ENCODE results near the gene HPS4.

HPS4 gene

DNA sequence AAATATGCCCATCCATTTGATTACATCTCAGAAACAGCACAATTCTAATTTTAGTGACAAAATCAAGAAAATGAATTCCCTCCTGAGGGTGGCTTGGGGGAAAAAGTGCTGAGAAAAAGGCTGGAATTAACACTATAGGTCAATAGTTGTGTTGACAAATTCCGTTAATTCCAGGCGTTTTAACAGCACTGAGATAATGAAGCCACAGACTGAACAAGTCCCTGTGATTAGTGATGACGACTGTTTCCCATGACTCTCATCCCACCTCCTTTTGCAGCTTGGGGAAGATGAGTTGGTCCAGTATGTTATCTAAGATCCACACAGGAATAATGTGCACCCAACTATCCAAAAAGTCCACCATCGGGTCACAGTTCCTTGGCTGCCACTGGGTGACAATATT is 12.9 kb upstream of the HPS4 start:
- Histone ChIP-seq H3K36me3 (ENCODE audit: control insufficient read depth, insufficient read depth, low read length) (peaks cover 84% of the 10 kb centered on the region), H3K9me3 (ENCODE audit: control insufficient read depth, low read length) (no peaks in the 10 kb centered on the region), H3K27ac (ENCODE audit: low read depth, low read length, severe bottlenecking) (no peak overlapping the region), H3K4me1 (ENCODE audit: control insufficient read depth, insufficient read depth, low read length, poor library complexity, severe bottlenecking) (no peaks in the 10 kb centered on the region), H3K4me3 (ENCODE audit: extremely low read depth, insufficient read depth, low read length, poor library complexity, severe bottlenecking) (no peak overlapping the region)
- WGBS, 2 experiments (ENCODE audit: insufficient coverage in 2 of 2), result 88 to 100% methylated on average over 2 to 3 of the region's 4 CpGs

DNA sequence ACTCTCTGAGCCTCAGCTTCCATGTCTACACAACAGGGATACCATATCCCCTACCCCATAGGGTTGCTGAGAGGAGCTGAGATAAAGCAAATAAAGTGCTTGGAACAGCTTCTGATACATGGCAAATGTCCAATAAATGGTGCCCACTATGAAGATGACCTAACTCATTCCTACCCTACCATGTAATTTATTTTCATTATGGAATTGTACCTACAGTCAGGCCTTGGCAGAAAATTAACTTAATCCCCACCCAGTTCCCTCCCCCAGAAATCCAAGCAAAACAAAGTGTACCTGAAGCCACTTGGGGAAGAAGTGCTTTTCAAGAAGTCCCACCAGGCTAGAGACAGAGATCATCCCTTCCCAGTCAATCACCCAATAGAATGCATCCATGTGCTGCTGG is 10.9 kb upstream of the HPS4 start:
- Histone ChIP-seq H3K9me3 (ENCODE audit: control insufficient read depth, low read length) (no peaks in the 10 kb centered on the region), H3K4me1 (ENCODE audit: control insufficient read depth, insufficient read depth, low read length, poor library complexity, severe bottlenecking) (no peaks in the 10 kb centered on the region), H3K36me3 (ENCODE audit: control insufficient read depth, insufficient read depth, low read length) (peaks cover 88% of the 10 kb centered on the region), H3K27ac (ENCODE audit: low read depth, low read length, severe bottlenecking) (no peak overlapping the region), H3K4me3 (ENCODE audit: extremely low read depth, insufficient read depth, low read length, poor library complexity, severe bottlenecking) (no peak overlapping the region)

DNA sequence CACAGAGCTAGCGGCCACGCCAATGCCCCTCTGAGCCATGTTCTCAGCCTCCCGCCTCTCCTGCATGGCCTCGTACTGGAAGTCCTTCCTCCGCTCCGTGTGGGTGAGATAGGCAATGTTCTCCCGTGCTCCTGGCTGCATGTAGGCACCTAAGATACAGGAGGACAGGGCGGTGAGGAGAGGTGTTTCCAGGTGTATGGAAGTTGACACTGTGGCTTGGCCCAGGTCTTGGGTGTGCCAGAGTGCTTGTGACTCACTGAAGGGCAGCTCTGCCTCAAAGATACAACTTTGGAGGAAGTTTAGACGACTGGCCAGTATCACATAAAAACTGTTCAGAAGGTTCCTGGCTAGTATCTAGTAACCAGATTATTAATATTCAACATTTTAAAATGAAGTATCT is 8.6 kb upstream of the HPS4 start:
- no peaks in the 10 kb centered on the region for H3K9me3 ChIP-seq (ENCODE audit: control insufficient read depth, low read length)
- no peak overlapping the region for H3K4me3 ChIP-seq (ENCODE audit: extremely low read depth, insufficient read depth, low read length, poor library complexity, severe bottlenecking)
- H3K4me1 ChIP-seq (ENCODE audit: control insufficient read depth, insufficient read depth, low read length, poor library complexity, severe bottlenecking), result no peaks in the 10 kb centered on the region
- peak overlapping the region; percentile 10 for H3K27ac ChIP-seq (ENCODE audit: low read depth, low read length, severe bottlenecking)
- H3K36me3 ChIP-seq (ENCODE audit: control insufficient read depth, insufficient read depth, low read length), result peaks cover 98% of the 10 kb centered on the region
- WGBS, 2 experiments (ENCODE audit: insufficient coverage in 2 of 2), result 92 to 97% methylated on average over 5 to 8 of the region's 9 CpGs

DNA sequence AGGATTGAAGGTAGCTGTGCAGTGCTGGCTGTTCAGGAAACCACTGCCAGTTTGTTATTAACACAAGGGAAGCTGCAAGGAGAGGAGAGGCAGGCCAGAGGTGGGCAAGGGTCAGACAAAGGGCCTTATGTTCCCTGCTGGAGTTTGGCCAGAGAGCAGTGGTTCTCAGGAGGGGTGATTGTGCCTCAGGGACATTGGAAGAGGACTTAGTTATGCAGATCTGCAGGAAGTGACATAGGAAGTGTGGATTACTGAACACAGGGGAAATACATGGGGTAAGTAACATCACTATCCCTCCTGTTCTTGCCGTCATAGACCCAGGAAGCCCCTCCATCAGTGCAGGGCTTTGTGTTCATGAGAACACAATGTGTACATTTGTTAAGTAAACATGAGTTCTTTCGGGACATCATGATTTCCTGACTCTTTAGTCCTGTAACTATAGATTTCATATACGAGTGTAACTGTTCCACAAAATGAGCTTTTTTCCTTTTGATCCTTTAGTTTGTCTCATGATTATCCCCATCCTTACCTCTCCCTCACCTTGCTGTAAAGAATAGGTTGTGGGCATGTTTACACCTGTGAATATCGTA is 6.0 kb upstream of the HPS4 start:
- H3K27ac ChIP-seq (ENCODE audit: low read depth, low read length, severe bottlenecking), result peak overlapping the region; percentile 37
- 94 to 100% methylated on average over 1 to 2 of the region's 4 CpGs for WGBS, 2 experiments (ENCODE audit: insufficient coverage in 2 of 2)
- no peaks in the 10 kb centered on the region for H3K4me1 ChIP-seq (ENCODE audit: control insufficient read depth, insufficient read depth, low read length, poor library complexity, severe bottlenecking)
- no peak overlapping the region for H3K4me3 ChIP-seq (ENCODE audit: extremely low read depth, insufficient read depth, low read length, poor library complexity, severe bottlenecking)
- peaks cover 72% of the 10 kb centered on the region for H3K36me3 ChIP-seq (ENCODE audit: control insufficient read depth, insufficient read depth, low read length)
- H3K9me3 ChIP-seq (ENCODE audit: control insufficient read depth, low read length), result no peaks in the 10 kb centered on the region

DNA sequence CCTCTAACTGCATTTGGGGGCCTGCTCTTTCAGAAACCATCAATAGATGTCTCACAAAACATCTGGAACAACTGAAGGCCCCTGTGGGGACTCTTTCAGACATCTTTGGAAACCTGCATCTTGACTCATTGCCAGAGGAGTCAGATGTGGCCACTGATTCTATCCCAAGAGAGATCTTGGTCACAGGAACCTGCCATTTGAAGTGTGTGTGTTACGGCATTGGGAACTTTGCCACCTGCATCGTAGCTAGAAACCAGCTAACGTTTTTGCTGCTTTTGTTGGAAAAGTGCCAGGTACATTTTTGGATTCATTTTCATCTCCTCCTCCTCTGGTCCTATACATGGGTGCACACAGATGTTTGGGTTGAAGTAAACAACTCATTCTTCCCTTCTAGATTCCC is 4.4 kb upstream of the HPS4 start:
- Histone ChIP-seq H3K36me3 (ENCODE audit: control insufficient read depth, insufficient read depth, low read length) (peaks cover 57% of the 10 kb centered on the region), H3K9me3 (ENCODE audit: control insufficient read depth, low read length) (no peaks in the 10 kb centered on the region), H3K4me3 (ENCODE audit: extremely low read depth, insufficient read depth, low read length, poor library complexity, severe bottlenecking) (no peak overlapping the region), H3K4me1 (ENCODE audit: control insufficient read depth, insufficient read depth, low read length, poor library complexity, severe bottlenecking) (no peaks in the 10 kb centered on the region), H3K27ac (ENCODE audit: low read depth, low read length, severe bottlenecking) (no peak overlapping the region)
- WGBS, 2 experiments (ENCODE audit: insufficient coverage in 2 of 2), result 90 to 96% methylated on average over 3 of the region's 3 CpGs

DNA sequence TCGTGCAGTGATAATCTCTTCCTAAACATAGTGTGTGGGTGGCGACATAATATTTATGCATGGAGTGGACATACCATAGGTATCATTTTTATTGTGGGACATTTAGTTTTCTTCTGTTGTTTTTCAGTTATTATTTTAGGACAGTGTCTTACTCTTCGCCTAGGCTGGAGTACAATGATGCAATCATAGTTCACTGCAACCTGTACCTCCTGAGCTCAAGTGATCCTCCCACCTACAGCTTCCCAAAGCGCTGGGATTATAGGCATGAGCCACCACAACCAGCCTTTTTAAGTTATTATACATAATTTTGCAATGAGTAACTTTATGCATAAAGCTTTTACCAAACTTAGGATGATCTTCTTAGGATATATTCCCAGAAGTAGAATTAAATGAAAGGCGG is 2.8 kb upstream of the HPS4 start:
- WGBS, 2 experiments (ENCODE audit: insufficient coverage in 2 of 2), result 93% methylated on average over 2 of the region's 5 CpGs; no CpG with 5 or more reads in 1 of the 2 experiments
- H3K27ac ChIP-seq (ENCODE audit: low read depth, low read length, severe bottlenecking), result no peak overlapping the region
- H3K9me3 ChIP-seq (ENCODE audit: control insufficient read depth, low read length), result no peaks in the 10 kb centered on the region
- H3K4me1 ChIP-seq (ENCODE audit: control insufficient read depth, insufficient read depth, low read length, poor library complexity, severe bottlenecking), result peaks cover 10% of the 10 kb centered on the region
- peaks cover 44% of the 10 kb centered on the region for H3K36me3 ChIP-seq (ENCODE audit: control insufficient read depth, insufficient read depth, low read length)
- no peak overlapping the region for H3K4me3 ChIP-seq (ENCODE audit: extremely low read depth, insufficient read depth, low read length, poor library complexity, severe bottlenecking)

DNA sequence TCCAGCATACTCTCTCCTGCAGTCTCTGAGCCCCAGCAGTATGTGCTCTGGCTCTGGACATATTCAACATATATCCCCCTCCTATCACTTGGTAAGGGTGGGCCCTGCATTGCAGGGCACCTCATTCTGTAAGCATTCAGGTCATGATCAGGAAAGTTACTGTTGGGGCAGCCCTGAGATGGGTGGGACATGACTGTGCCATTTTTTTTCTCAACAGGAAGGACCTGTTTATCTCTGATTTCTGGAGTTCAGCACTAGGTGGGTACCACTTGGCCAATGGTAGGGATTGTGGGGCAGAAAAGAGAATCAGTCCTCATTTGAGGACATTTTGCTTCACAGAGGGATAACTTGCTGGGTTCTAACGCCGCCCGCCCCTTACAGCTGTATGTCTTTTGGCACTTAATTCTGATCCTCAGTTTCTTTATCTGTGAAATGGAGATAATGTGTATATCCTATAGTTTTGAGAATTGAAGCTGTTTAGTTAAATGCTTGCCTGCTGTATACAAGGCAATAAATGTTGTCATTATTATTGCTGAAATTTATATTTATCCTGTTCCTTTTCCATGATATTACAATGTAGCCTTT is 2.3 kb upstream of the HPS4 start:
- Histone ChIP-seq H3K4me1 (ENCODE audit: control insufficient read depth, insufficient read depth, low read length, poor library complexity, severe bottlenecking) (peaks cover 10% of the 10 kb centered on the region), H3K36me3 (ENCODE audit: control insufficient read depth, insufficient read depth, low read length) (peaks cover 41% of the 10 kb centered on the region), H3K4me3 (ENCODE audit: extremely low read depth, insufficient read depth, low read length, poor library complexity, severe bottlenecking) (no peak overlapping the region), H3K9me3 (ENCODE audit: control insufficient read depth, low read length) (no peaks in the 10 kb centered on the region), H3K27ac (ENCODE audit: low read depth, low read length, severe bottlenecking) (no peak overlapping the region)
- WGBS, 2 experiments (ENCODE audit: insufficient coverage in 2 of 2), result 83% methylated on average over 3 of the region's 3 CpGs; no CpG with 5 or more reads in 1 of the 2 experiments

DNA sequence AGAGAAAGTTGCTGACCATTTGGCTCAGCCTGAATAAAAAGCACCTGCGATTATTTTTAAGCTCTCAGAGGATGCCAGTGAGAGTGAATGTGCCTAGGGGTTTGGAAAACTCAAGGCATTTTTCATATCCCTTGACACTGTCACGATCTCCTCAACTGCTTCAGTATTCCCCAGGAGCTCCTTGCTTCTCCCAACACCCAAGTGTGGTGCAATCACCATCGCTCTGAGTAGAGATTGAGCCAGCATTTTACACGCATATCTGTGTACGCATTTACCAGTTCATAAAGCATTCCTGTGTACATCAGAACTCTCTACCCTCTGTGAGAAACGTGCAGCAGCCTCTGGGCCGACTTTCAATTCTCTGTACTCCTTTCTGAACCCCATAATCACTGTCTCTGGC is 1.4 kb upstream of the HPS4 start:
- H3K27ac ChIP-seq (ENCODE audit: low read depth, low read length, severe bottlenecking), result no peak overlapping the region
- H3K4me1 ChIP-seq (ENCODE audit: control insufficient read depth, insufficient read depth, low read length, poor library complexity, severe bottlenecking), result peaks cover 10% of the 10 kb centered on the region
- no peaks in the 10 kb centered on the region for H3K9me3 ChIP-seq (ENCODE audit: control insufficient read depth, low read length)
- H3K36me3 ChIP-seq (ENCODE audit: control insufficient read depth, insufficient read depth, low read length), result peaks cover 32% of the 10 kb centered on the region
- H3K4me3 ChIP-seq (ENCODE audit: extremely low read depth, insufficient read depth, low read length, poor library complexity, severe bottlenecking), result no peak overlapping the region
- 91% methylated on average over 6 to 7 of the region's 7 CpGs for WGBS, 2 experiments (ENCODE audit: insufficient coverage in 2 of 2)

DNA sequence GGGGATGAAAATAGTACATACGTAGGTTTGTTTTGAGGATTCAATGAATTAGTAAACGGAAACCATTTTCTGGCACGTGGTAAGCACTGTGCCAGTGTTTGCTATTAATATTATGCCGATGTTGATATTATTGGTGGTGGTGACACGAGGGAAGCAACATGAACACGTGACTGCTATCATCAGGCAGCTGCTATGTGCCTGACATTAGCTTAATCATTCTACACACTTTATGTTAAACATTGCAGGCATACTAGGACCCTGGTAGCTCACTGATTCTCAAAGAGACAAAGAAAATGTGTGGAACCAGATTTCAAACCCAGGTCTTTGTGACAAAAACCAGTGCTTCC is 750 bp upstream of the HPS4 start:
- H3K27ac ChIP-seq (ENCODE audit: low read depth, low read length, severe bottlenecking), result peak overlapping the region; percentile 93
- 0% methylated on average over 1 to 3 of the region's 6 CpGs for WGBS, 2 experiments (ENCODE audit: insufficient coverage in 2 of 2)
- peaks cover 29% of the 10 kb centered on the region for H3K36me3 ChIP-seq (ENCODE audit: control insufficient read depth, insufficient read depth, low read length)
- H3K9me3 ChIP-seq (ENCODE audit: control insufficient read depth, low read length), result no peaks in the 10 kb centered on the region
- H3K4me1 ChIP-seq (ENCODE audit: control insufficient read depth, insufficient read depth, low read length, poor library complexity, severe bottlenecking), result peaks cover 10% of the 10 kb centered on the region
- H3K4me3 ChIP-seq (ENCODE audit: extremely low read depth, insufficient read depth, low read length, poor library complexity, severe bottlenecking), result peak overlapping the region; percentile 64

DNA sequence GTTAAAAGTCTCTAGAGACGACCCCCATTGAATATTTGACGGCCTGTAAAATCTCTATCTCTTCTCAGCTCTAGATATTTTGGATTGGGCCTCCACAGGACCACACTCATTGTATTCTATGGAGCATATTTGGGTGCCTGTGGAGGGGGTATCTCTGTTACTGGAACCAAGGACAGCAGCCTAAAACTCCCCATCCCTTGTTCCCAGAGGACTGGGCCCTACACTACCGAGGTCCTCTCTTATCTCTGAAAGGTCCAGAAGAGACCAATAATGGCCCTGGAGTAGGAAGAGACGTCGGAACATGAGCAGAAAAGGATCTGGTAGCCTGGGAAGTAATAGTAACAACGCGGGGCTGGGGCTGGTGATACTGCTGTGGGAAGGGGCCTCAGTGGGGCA is 542 bp downstream of the HPS4 start:
- H3K9me3 ChIP-seq (ENCODE audit: control insufficient read depth, low read length), result no peaks in the 10 kb centered on the region
- H3K4me3 ChIP-seq (ENCODE audit: extremely low read depth, insufficient read depth, low read length, poor library complexity, severe bottlenecking), result peak overlapping the region; percentile 64
- H3K27ac ChIP-seq (ENCODE audit: low read depth, low read length, severe bottlenecking), result peak overlapping the region; percentile 93
- H3K4me1 ChIP-seq (ENCODE audit: control insufficient read depth, insufficient read depth, low read length, poor library complexity, severe bottlenecking), result peaks cover 13% of the 10 kb centered on the region
- peaks cover 28% of the 10 kb centered on the region for H3K36me3 ChIP-seq (ENCODE audit: control insufficient read depth, insufficient read depth, low read length)
- WGBS, 2 experiments (ENCODE audit: insufficient coverage in 2 of 2), result 18 to 19% methylated on average over 5 to 6 of the region's 7 CpGs

DNA sequence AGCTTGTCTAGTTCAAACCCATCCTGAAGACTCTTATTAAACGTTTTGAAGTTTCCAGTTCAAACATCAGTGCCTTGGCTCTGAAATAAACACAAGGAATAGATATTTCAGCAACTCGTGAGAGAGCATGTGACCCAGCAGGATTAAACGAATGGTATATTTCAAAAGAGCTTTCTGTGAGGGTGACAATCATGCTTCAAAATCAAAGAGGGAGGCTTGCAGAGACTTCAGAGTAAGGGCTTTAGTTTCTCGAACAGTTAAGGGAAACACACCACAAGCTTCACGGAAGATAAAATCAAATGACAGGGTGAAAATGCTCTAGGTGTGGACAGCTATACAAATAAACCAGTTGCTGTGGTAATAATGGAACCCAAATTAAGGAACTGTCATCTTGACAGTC is 1.4 kb downstream of the HPS4 start:
- no peak overlapping the region for H3K4me3 ChIP-seq (ENCODE audit: extremely low read depth, insufficient read depth, low read length, poor library complexity, severe bottlenecking)
- no peak overlapping the region for H3K27ac ChIP-seq (ENCODE audit: low read depth, low read length, severe bottlenecking)
- H3K9me3 ChIP-seq (ENCODE audit: control insufficient read depth, low read length), result no peaks in the 10 kb centered on the region
- H3K4me1 ChIP-seq (ENCODE audit: control insufficient read depth, insufficient read depth, low read length, poor library complexity, severe bottlenecking), result peaks cover 22% of the 10 kb centered on the region
- peaks cover 24% of the 10 kb centered on the region for H3K36me3 ChIP-seq (ENCODE audit: control insufficient read depth, insufficient read depth, low read length)
- 84 to 85% methylated on average over 3 to 5 of the region's 5 CpGs for WGBS, 2 experiments (ENCODE audit: insufficient coverage in 2 of 2)

All from mesodermal cell (in vitro differentiated cells).